HL-60/S4 treated with retinoic acid at 250 ng/mL for 4 days and 3 days (cell line): Measurements from ENCODE around the gene KRTAP10-7.

ENCODE experiments used
- in situ Hi-C: fragments of 300-500 bp; cut with MboI; formaldehyde crosslinking; loops from 2 replicates; pipeline ENCODE4 v1.7.0; 2022; ENCODE audit warnings: low sequenced_read_pairs

The KRTAP10-7 gene

DNA sequence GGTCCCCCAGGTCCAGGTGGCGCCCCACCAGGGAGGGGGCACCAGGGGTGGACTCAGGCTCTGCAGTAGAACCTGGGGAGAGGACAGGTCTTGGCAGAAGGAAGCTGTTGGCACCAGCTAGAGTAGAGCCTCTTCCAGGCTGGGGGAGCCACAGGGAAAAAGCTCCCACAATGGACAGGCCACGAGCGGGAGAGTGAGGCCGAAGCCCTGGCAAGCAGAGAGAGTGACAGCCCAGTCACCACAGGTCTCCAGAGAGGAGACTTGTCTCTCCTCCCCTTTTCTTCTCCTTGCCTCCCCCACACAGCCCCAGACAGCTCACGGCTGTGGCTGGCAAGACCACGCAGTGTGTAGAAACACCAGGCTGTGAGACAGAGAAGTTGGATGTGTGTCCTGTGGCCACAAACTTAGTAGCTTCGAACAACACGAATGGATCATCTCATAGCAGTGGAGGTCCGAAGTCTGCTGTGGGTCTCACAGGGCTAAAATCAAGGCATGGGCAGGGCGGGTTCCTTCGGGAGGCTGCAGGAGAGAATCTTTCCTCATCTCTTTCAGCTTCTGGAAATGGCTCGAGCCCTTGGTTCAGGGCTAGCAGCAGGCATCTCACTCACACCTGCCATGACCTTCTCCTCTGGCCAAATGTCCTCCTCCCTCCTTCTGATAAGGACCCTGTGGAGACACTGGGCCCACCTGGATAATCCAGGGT, 50.7 kb downstream of the KRTAP10-7 start:
- in situ Hi-C loops, result no loop called here
